GM10266 (cell line): ENCODE measurements around the gene PSMB4.
"Not testable (repeated sequence)": the region's sequence is repeated elsewhere in the genome, so short reads cannot be mapped to it uniquely, and the experiment has no call there.

Experiments used
- DNase-seq: peaks from one replicate; pipeline ENCODE4 v3.0.0; 2012; ENCODE audit errors: extremely low spot score
- TF ChIP-seq, protein P1 (sequence below): IDR thresholded peaks from 2 replicates; pipeline ENCODE4 v1.5.1; 2012; ENCODE audit warnings: mild to moderate bottlenecking, low read depth; ENCODE audit not compliant: control insufficient read depth, insufficient read depth; ENCODE audit errors: missing control alignments

PSMB4 gene

GRCh38 chr1:151428068-151428467 is 28.7 kb downstream of the PSMB4 start:
- DNase-seq = no peak
- TF ChIP-seq, protein P1, sequence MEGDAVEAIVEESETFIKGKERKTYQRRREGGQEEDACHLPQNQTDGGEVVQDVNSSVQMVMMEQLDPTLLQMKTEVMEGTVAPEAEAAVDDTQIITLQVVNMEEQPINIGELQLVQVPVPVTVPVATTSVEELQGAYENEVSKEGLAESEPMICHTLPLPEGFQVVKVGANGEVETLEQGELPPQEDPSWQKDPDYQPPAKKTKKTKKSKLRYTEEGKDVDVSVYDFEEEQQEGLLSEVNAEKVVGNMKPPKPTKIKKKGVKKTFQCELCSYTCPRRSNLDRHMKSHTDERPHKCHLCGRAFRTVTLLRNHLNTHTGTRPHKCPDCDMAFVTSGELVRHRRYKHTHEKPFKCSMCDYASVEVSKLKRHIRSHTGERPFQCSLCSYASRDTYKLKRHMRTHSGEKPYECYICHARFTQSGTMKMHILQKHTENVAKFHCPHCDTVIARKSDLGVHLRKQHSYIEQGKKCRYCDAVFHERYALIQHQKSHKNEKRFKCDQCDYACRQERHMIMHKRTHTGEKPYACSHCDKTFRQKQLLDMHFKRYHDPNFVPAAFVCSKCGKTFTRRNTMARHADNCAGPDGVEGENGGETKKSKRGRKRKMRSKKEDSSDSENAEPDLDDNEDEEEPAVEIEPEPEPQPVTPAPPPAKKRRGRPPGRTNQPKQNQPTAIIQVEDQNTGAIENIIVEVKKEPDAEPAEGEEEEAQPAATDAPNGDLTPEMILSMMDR = no peak

- not testable (repeated sequence) for DNase-seq
These were observed 34.5 kb downstream of the PSMB4 start for GRCh38 chr1:151433827-151434226.

GRCh38 chr1:151435174-151435573 is 35.8 kb downstream of the PSMB4 start:
- TF ChIP-seq, protein P1 = no peak
- no peak for DNase-seq

DNA sequence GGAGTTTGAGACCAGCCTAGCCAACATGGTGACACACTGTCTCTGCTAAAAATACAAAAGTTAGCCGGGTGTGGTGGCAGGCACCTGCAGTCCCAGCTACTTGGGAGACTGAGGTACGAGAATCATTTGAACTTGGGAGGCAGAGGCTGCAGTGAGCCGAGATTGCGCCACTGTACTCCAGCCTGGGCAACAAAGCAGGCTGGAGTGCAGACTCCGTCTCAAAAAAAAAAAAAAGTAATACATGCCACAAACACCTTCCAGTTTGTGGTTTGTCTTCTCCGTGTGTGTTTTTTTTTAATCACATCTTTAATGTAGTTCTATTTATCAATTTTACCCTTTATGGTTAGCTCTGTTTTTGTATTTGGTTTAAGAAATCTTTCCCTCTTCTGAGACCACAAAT is 37.6 kb downstream of the PSMB4 start:
- TF ChIP-seq, protein P1 = no peak
- DNase-seq = no peak

GRCh38 chr1:151437396-151437795 is 38.0 kb downstream of the PSMB4 start:
- DNase-seq = not testable (repeated sequence)

DNA sequence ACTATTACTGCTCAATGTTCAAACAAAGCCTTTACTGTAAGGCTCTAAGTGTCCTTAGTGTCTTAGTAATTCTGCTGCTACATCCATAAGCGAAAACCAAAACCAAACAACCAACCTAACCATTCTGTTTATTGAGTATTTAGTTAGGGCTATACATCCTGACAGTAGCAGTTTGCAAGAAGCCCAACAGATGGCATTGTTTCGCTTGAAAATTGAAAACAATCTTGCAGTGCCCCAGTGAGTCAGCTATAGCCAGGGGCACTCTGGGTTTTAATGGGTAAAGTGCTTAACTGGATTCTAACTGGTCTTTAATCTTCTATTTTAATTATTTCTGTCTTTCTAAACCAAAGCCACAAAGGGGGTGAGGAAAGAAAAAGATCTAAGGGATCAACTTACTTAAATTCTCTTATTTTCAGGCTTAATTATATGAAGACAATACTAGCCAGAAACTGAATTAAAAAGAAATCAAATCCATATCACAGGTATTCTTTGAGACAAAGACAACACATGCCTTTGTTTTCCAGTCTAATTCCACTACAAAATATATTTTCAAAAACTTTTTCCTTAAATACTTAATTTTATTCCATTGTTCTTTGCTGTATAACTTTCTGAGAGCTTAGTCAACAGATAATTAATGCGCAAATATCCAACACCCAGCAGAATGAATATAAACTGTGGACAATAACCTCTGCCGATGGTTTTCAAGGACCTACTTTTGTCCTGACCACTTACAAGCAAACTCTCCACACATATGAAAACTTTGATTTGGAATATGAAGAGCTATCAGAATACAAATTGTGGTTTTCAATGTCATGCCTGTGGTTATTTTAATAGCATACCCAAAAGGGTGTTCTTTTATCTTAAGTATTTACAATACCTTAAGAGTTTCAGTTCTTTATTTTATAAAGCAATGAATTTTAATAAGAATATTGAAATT is 44.7 kb downstream of the PSMB4 start:
- DNase-seq = peak; percentile 60
- TF ChIP-seq, protein P1 = peak; percentile 81

GRCh38 chr1:151444783-151445177 is 45.4 kb downstream of the PSMB4 start:
- TF ChIP-seq, protein P1 = no peak
- no peak for DNase-seq

DNA sequence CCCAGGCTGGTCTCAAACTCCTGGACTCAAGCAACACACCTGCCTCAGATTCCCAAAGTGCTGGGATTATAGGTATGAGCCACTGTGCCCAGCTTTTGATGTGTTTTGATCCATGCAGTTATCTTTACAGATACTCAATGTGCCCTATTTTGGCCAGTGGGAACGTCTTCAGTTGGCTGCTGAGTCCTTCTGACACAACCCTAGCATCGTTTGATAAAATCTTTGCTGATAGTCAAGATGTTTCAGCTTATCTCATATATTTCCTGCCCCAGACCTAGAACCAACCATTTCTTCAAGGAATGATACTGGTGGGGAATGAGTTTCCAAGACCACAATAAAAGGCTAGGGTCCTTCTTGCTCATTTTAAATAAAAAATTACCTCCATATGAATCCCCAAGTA is 48.3 kb downstream of the PSMB4 start:
- TF ChIP-seq, protein P1 = no peak
- no peak for DNase-seq
